Adrenal gland (tissue), 12 donors: Measurements from ENCODE around the gene CEBPB. TPM values are rescaled to one million over a fixed set of nuclear protein-coding genes. Genes with fewer than 3 reads are reported as not detected.

Experiments used
- DNase-seq, 7 donors: peaks; one replicate each; pipeline ENCODE4 v3.0.0-alpha.2; 2019 to 2020
- H3K27ac ChIP-seq, 5 donors: fragments of 200-600 bp; sonication (generic) in 4 of 5; 1 replicate in 3 of 5; 2 replicates in 2 of 5; pipeline versions ENCODE4 v1.5.1 to v1.8.0; 2016 to 2020; ENCODE audit warnings: mild to moderate bottlenecking in 1 of 5
- H3K27me3 ChIP-seq: fragments of 200-600 bp; 2 replicates; pipeline ENCODE4 v1.8.0; 2021
- H3K36me3 ChIP-seq, 2 donors: fragments of 200-600 bp; replicated peaks in 1 of 2; 1 replicate in 1 of 2; 2 replicates in 1 of 2; pipeline versions ENCODE4 v1.5.1 to v1.8.0; 2018 to 2022
- H3K4me1 ChIP-seq, 2 donors: fragments of 200-600 bp; replicated peaks in 1 of 2; 1 replicate in 1 of 2; 2 replicates in 1 of 2; pipeline versions ENCODE4 v1.5.1 to v1.8.0; 2018 to 2021
- H3K4me3 ChIP-seq, 4 donors: fragments of 200-600 bp; sonication (generic) in 3 of 4; one replicate each; pipeline ENCODE4 v1.5.1; 2016 to 2018
- H3K9me3 ChIP-seq, 3 donors: fragments of 200-600 bp; sonication (generic) in 1 of 3; replicated peaks in 1 of 3; 1 replicate in 2 of 3; 2 replicates in 1 of 3; pipeline versions ENCODE4 v1.5.1 to v1.8.0; 2016 to 2021
- CTCF ChIP-seq, 6 experiments: fragments of 450-650 bp in 4 of 6; fragments of 200-600 bp in 2 of 6; sonication (generic) in 1 of 6; IDR thresholded peaks; 1 replicate in 5 of 6; 2 replicates in 1 of 6; pipeline versions ENCODE4 v1.5.1 to v1.8.0; 2016 to 2021; ENCODE audit warnings: antibody characterized with exemption in 6 of 6, mild to moderate bottlenecking in 2 of 6, moderate library complexity in 1 of 6
- POLR2A ChIP-seq, 2 donors: fragments of 450-650 bp; IDR thresholded peaks; one replicate each; pipeline ENCODE4 v1.6.1; 2017; ENCODE audit warnings: antibody characterized with exemption in 2 of 2, mild to moderate bottlenecking in 2 of 2, moderate library complexity in 1 of 2
- WGBS, 4 donors: extraction: QIAGEN DNeasy Blood & Tissue Kit in 2 of 4; methylation state at CpG; one replicate each; pipeline versions ENCODE4 v1.1.5 to v1.1.7; 2013 to 2017; 5-methylcytosine and 5-hydroxymethylcytosine counted together
- intact Hi-C, 2 donors: fragments of 100-400 bp; cut with DNase I; formaldehyde crosslinking; loops; one replicate each; pipeline versions ENCODE4 v1.14.1 to v1.15.0; 2022 to 2023
- polyA plus RNA-seq, 3 donors: library from polyadenylated mRNA; stranded (reverse); fragments of 200-250 nt in 2 of 3; fragments of 350-450 nt in 1 of 3; fragmentation: Illumina TruSeq in 1 of 3; extraction: RNeasy Lipid Tissue Mini Kit (QIAGEN cat#74804) in 1 of 3; gene quantifications; one replicate each; pipeline ENCODE4 v1.2.3, GENCODE V29; 2013 to 2014
- total RNA-seq, 9 donors: library from RNA; depleted of rRNA in 4 of 9; stranded (reverse); fragments of >200 nt in 4 of 9; fragments of 120-200 nt in 1 of 9; fragmentation: NEBNext Ultra II Directional in 1 of 9; extraction: Animal tissue kit (Norgen Biotek cat#: 25700) in 1 of 9; gene quantifications; one replicate each; pipeline versions ENCODE4 v1.1.0 to v1.2.4, GENCODE V29; 2013 to 2023
- donor health status: healthy with polysubstance abuse.
- donor health status: Bipolar disorder and iron deficiency.
- donor health status: DM: yes; HTN: yes; CAD: no.
- donor health status: DM: no; HTN: no; CAD: no.
- donor health status: DM: no; HTN: no; CAD: no.
- donor health status: DM: yes; HTN: yes; CAD: no.

The CEBPB gene
- total and polyA plus RNA-seq, 12 donors, result 14.9 to 272 (median 207) TPM

DNA sequence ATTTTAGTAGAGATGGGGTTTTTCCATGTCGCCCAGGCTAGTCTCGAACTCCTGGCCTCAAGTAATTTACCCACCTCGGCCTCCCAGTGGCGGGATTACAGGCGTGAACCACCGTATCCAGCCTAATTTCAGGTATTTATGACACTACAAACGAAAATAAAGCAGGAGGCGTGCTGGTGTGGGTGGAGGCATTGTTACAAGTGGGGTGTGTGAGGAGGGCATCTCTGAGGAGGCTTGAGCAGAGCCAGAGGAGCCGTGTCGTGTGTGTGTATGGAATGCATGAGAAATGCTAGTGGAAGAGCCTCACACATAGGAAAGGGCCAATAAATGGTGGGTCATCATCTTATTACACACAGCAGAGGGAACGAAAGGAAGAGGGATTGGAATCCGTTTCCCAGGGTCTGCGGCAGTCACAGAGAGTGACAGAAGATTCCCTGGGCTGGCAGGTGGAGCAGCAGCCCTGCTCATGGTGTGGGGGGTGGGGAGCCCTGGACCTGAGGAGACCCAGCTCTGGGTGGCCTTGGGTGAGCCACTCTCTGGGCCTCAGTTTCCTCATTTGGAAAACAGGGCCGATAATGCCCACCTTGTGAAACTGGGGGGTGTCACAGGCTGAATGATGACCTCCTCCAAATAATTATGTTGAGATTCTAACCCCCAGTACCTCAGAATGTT lies 19.9 kb upstream of the CEBPB start:
- Histone ChIP-seq H3K4me1 (peaks cover 3 to 26% of the 10 kb centered on the region in 2 donors), H3K9me3 (no peaks in the 10 kb centered on the region), H3K27me3 (no peaks in the 10 kb centered on the region), H3K27ac (peak overlapping the region in 1 of 5 donors; percentile 10), H3K4me3 (no peak overlapping the region), H3K36me3 (no peaks in the 10 kb centered on the region)
- no peak for DNase-seq
- intact Hi-C loops, result loop anchor here (5.0 to 10.0 kb wide), 2 partner anchors 48 to 196 kb away; no protein-coding TSS in a partner anchor
- TF ChIP-seq CTCF (IDR thresholded peaks at IDR 0.05), result no peak
- no peak for TF ChIP-seq POLR2A (IDR thresholded peaks at IDR 0.05)
- 90 to 95% (median 91%) methylated on average over 14 of the region's 14 CpGs for WGBS, 4 donors

GRCh38 chr20:50172347-50173013 lies 18.1 kb upstream of the CEBPB start:
- H3K4me3 ChIP-seq, result peak overlapping the region in 3 of 4 donors; percentile 33 to 68 (median 60)
- peak overlapping the region; percentile 70 to 93 (median 87) for H3K27ac ChIP-seq
- TF ChIP-seq POLR2A (IDR thresholded peaks at IDR 0.05) (peak; percentile 70 to 93), CTCF (IDR thresholded peaks at IDR 0.05) (no peak)
- peak; percentile 87 to 95 (median 92) for DNase-seq
- H3K27me3 ChIP-seq, result no peaks in the 10 kb centered on the region
- no peaks in the 10 kb centered on the region for H3K9me3 ChIP-seq
- H3K36me3 ChIP-seq, result no peaks in the 10 kb centered on the region
- 3 to 9% (median 5%) methylated on average over 13 to 36 of the region's 36 CpGs for WGBS, 4 donors
- intact Hi-C loops, result loop anchor here (5.0 to 10.0 kb wide), 2 partner anchors 50 to 198 kb away; no protein-coding TSS in a partner anchor
- H3K4me1 ChIP-seq, result peaks cover 3 to 16% of the 10 kb centered on the region in 2 donors

DNA sequence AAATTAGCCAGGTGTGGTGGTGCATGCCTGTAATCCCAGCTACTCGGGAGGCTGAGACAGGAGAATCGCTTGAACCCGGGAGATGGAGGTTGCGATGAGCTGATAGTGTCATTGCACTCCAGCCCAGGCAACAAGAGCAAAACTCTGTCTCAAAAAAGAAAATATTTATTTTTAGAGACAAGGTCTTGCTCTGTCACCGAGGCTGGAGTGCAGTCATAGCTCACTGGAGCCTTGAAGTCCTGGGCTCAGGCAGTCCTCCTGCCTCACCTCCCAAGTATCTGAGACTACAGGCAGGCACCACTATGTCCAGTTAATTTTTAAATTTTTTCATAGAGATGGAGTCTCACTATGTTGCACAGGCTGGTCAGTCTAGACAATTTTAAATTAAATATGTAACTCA lies 16.2 kb upstream of the CEBPB start:
- intact Hi-C loops, result loop anchor here (5.0 to 10.0 kb wide), 2 partner anchors 52 to 200 kb away; no protein-coding TSS in a partner anchor
- Histone ChIP-seq H3K9me3 (no peaks in the 10 kb centered on the region), H3K4me1 (peaks cover 3 to 19% of the 10 kb centered on the region in 2 donors), H3K27me3 (no peaks in the 10 kb centered on the region), H3K4me3 (no peak overlapping the region), H3K27ac (no peak overlapping the region), H3K36me3 (no peaks in the 10 kb centered on the region)
- 51 to 60% (median 54%) methylated on average over 5 of the region's 5 CpGs for WGBS, 4 donors
- peak in 2 of 7 donors; percentile 48 to 52 for DNase-seq
- TF ChIP-seq CTCF (IDR thresholded peaks at IDR 0.05), result no peak
- TF ChIP-seq POLR2A (IDR thresholded peaks at IDR 0.05), result peak in 1 of 2 donors; percentile 14
